Peyer's patch (tissue), 4 donors: ENCODE results near the gene IL17RD. TPM values are rescaled to one million over a fixed set of nuclear protein-coding genes. Genes with fewer than 3 reads are reported as not detected.

Experiments used
- DNase-seq, 3 donors: peaks; one replicate each; pipeline ENCODE4 v3.0.0-alpha.2; 2017 to 2019
- H3K27ac ChIP-seq, 4 donors: fragments of 200-600 bp; sonication (generic); one replicate each; pipeline ENCODE4 v1.5.1; 2016 to 2019
- H3K27me3 ChIP-seq, 2 donors: fragments of 200-600 bp; sonication (generic); one replicate each; pipeline ENCODE4 v1.5.1; 2019
- H3K36me3 ChIP-seq, 3 donors: fragments of 200-600 bp; sonication (generic); one replicate each; pipeline ENCODE4 v1.5.1; 2016 to 2019
- H3K4me1 ChIP-seq, 4 donors: fragments of 200-600 bp; sonication (generic); one replicate each; pipeline ENCODE4 v1.5.1; 2016 to 2019
- H3K4me3 ChIP-seq, 4 donors: fragments of 200-600 bp; sonication (generic); 1 replicate in 3 of 4; 2 replicates in 1 of 4; pipeline ENCODE4 v1.5.1; 2016 to 2019; ENCODE audit warnings: mild to moderate bottlenecking in 1 of 4
- H3K9me3 ChIP-seq, 4 donors: fragments of 200-600 bp; sonication (generic); one replicate each; pipeline ENCODE4 v1.5.1; 2016 to 2019; ENCODE audit warnings: mild to moderate bottlenecking in 1 of 4
- CTCF ChIP-seq, 6 experiments: fragments of 450-650 bp in 4 of 6; fragments of 200-600 bp in 2 of 6; sonication (generic) in 1 of 6; IDR thresholded peaks; one replicate each; pipeline ENCODE4 v1.5.1; 2017 to 2019; ENCODE audit warnings: antibody characterized with exemption in 6 of 6, mild to moderate bottlenecking in 3 of 6, moderate library complexity in 1 of 6
- POLR2A ChIP-seq, 2 donors: fragments of 450-650 bp; IDR thresholded peaks; one replicate each; pipeline ENCODE4 v1.5.1; 2017; ENCODE audit warnings: antibody characterized with exemption in 2 of 2, mild to moderate bottlenecking in 2 of 2, moderate library complexity in 2 of 2
- total RNA-seq, 4 donors: library from RNA; depleted of rRNA; stranded (reverse); fragments of >200 nt; gene quantifications; one replicate each; pipeline ENCODE4 v1.1.0, GENCODE V29; 2016

IL17RD gene
- total RNA-seq, 4 donors from 2014 or later = 0.88 to 5.8 (median 2.1) TPM

- H3K27ac ChIP-seq = peak overlapping the region in 1 of 4 donors; percentile 7
- H3K4me3 ChIP-seq = no peak overlapping the region
- TF ChIP-seq POLR2A (IDR thresholded peaks at IDR 0.05) (no peak), CTCF (IDR thresholded peaks at IDR 0.05) (no peak)
- DNase-seq = no peak
- H3K4me1 ChIP-seq = no peaks in the 10 kb centered on the region
- no peaks in the 10 kb centered on the region for H3K27me3 ChIP-seq
- no peaks in the 10 kb centered on the region for H3K9me3 ChIP-seq
- no peaks in the 10 kb centered on the region for H3K36me3 ChIP-seq
These were observed 12.7 kb downstream of the IL17RD start for GRCh38 chr3:57152151-57153143.

- Histone ChIP-seq H3K27ac (no peak overlapping the region), H3K4me3 (no peak overlapping the region), H3K9me3 (no peaks in the 10 kb centered on the region), H3K4me1 (no peaks in the 10 kb centered on the region), H3K36me3 (no peaks in the 10 kb centered on the region), H3K27me3 (no peaks in the 10 kb centered on the region)
- no peak for TF ChIP-seq CTCF (IDR thresholded peaks at IDR 0.05)
- TF ChIP-seq POLR2A (IDR thresholded peaks at IDR 0.05) = no peak
- DNase-seq = no peak
These were observed 13.4 kb downstream of the IL17RD start for GRCh38 chr3:57151749-57152148.

- H3K36me3 ChIP-seq = no peaks in the 10 kb centered on the region
- no peak overlapping the region for H3K27ac ChIP-seq
- TF ChIP-seq POLR2A (IDR thresholded peaks at IDR 0.05) (no peak), CTCF (IDR thresholded peaks at IDR 0.05) (no peak)
- no peaks in the 10 kb centered on the region for H3K4me1 ChIP-seq
- H3K27me3 ChIP-seq = no peaks in the 10 kb centered on the region
- no peaks in the 10 kb centered on the region for H3K9me3 ChIP-seq
- H3K4me3 ChIP-seq = no peak overlapping the region
- no peak for DNase-seq
These were observed 14.1 kb downstream of the IL17RD start for GRCh38 chr3:57151021-57151449.

GRCh38 chr3:57150113-57150581, 15.0 kb downstream of the IL17RD start:
- no peaks in the 10 kb centered on the region for H3K9me3 ChIP-seq
- no peaks in the 10 kb centered on the region for H3K4me1 ChIP-seq
- TF ChIP-seq CTCF (IDR thresholded peaks at IDR 0.05) (no peak), POLR2A (IDR thresholded peaks at IDR 0.05) (no peak)
- H3K27ac ChIP-seq = no peak overlapping the region
- no peaks in the 10 kb centered on the region for H3K36me3 ChIP-seq
- H3K4me3 ChIP-seq = no peak overlapping the region
- no peaks in the 10 kb centered on the region for H3K27me3 ChIP-seq
- DNase-seq = no peak

- DNase-seq = no peak
- Histone ChIP-seq H3K4me1 (no peaks in the 10 kb centered on the region), H3K36me3 (no peaks in the 10 kb centered on the region), H3K4me3 (no peak overlapping the region), H3K27ac (no peak overlapping the region), H3K9me3 (no peaks in the 10 kb centered on the region), H3K27me3 (no peaks in the 10 kb centered on the region)
- no peak for TF ChIP-seq POLR2A (IDR thresholded peaks at IDR 0.05)
- no peak for TF ChIP-seq CTCF (IDR thresholded peaks at IDR 0.05)
These were observed 18.1 kb downstream of the IL17RD start for GRCh38 chr3:57147071-57147470.
